A549 (cell line): ENCODE measurements around the gene CAMTA1.

Experiments
- CEBPB ChIP-seq, 2 experiments: fragments of >200 bp in 1 of 2; sonication (Bioruptor Twin) in 1 of 2; formaldehyde crosslinking in 1 of 2; IDR thresholded peaks; 2 replicates each; pipeline ENCODE4 v1.6.1; 2012 to 2016
- CHD4 ChIP-seq: fragments of 200-600 bp; sonication (generic); IDR thresholded peaks from 2 replicates; pipeline ENCODE4 v1.6.1; 2016; ENCODE audit warnings: antibody characterized with exemption, mild to moderate bottlenecking, borderline replicate concordance
- EP300 ChIP-seq, 2 experiments: fragments of >200 bp; sonication (Bioruptor Twin); formaldehyde crosslinking; IDR thresholded peaks; 2 replicates in 1 of 2; 3 replicates in 1 of 2; pipeline ENCODE4 v1.6.1; 2016 to 2017
- FOSB ChIP-seq: fragments of 250-450 bp; sonication (Bioruptor Pico); IDR thresholded peaks from 2 replicates; pipeline ENCODE4 v1.5.0; 2020; ENCODE audit warnings: mild to moderate bottlenecking, moderate library complexity
- HDAC2 ChIP-seq: fragments of 200-600 bp; sonication (generic); IDR thresholded peaks from 2 replicates; pipeline ENCODE4 v1.6.1; 2016
- MYC ChIP-seq: IDR thresholded peaks from 2 replicates; pipeline ENCODE4 v1.6.1; 2012; ENCODE audit warnings: mild to moderate bottlenecking, inconsistent platforms, low read length, improper control_type of control experiment, borderline replicate concordance
- POLR2A ChIP-seq: IDR thresholded peaks from 2 replicates; pipeline ENCODE4 v1.6.1; 2012; ENCODE audit warnings: mild to moderate bottlenecking, low read length
- RAD21 ChIP-seq, 2 experiments: fragments of >200 bp in 1 of 2; sonication (Bioruptor Twin) in 1 of 2; formaldehyde crosslinking in 1 of 2; IDR thresholded peaks in 1 of 2; conservative IDR thresholded peaks in 1 of 2; 2 replicates in 1 of 2; 3 replicates in 1 of 2; pipeline ENCODE4 v1.6.1; 2012 to 2018; ENCODE audit warnings: inconsistent platforms in 1 of 2
- TFCP2L1 ChIP-seq: fragments of 250-450 bp; sonication (Bioruptor Pico); IDR thresholded peaks from 2 replicates; pipeline ENCODE4 v1.5.0; 2021; ENCODE audit warnings: mild to moderate bottlenecking
- ZNF302 ChIP-seq: fragments of 250-450 bp; sonication (Bioruptor Pico); IDR thresholded peaks from 2 replicates; pipeline ENCODE4 v1.9.0; 2021; ENCODE audit warnings: inconsistent platforms, mild to moderate bottlenecking, moderate library complexity
- TF ChIP-seq, protein P1 (sequence below): fragments of >200 bp; sonication (Bioruptor Twin); formaldehyde crosslinking; IDR thresholded peaks from 3 replicates; pipeline ENCODE4 v1.5.1; 2016
- TF ChIP-seq, protein P2 (sequence below): fragments of 200-600 bp; sonication (generic); IDR thresholded peaks from 2 replicates; pipeline ENCODE4 v1.6.1; 2016; ENCODE audit warnings: antibody characterized with exemption, mild to moderate bottlenecking, moderate library complexity
- TF ChIP-seq, protein P3 (sequence below): IDR thresholded peaks from 2 replicates; pipeline ENCODE4 v1.6.1; 2012

DNA sequence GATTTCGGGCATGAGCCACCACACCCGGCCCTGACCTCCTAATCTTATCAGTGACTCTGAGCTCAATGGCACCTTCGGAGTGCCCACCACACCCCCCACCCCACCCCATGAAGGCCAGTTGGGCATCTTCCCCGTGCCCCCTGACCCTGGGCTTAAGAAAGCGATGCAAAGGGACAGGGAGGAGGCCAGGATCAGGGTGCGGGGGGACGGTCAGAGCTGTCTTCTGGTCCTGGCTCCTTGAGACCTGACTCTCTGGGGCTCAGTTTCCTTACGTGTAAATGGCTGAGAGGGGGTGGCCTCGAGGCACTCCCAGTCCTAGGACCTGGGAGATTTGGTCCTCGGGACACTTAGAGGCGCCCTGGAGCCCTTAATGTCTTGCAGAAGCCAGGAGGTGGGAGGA is 881.9 kb downstream of the CAMTA1 start:
- TF ChIP-seq, protein P1, sequence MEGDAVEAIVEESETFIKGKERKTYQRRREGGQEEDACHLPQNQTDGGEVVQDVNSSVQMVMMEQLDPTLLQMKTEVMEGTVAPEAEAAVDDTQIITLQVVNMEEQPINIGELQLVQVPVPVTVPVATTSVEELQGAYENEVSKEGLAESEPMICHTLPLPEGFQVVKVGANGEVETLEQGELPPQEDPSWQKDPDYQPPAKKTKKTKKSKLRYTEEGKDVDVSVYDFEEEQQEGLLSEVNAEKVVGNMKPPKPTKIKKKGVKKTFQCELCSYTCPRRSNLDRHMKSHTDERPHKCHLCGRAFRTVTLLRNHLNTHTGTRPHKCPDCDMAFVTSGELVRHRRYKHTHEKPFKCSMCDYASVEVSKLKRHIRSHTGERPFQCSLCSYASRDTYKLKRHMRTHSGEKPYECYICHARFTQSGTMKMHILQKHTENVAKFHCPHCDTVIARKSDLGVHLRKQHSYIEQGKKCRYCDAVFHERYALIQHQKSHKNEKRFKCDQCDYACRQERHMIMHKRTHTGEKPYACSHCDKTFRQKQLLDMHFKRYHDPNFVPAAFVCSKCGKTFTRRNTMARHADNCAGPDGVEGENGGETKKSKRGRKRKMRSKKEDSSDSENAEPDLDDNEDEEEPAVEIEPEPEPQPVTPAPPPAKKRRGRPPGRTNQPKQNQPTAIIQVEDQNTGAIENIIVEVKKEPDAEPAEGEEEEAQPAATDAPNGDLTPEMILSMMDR, result no peak
- TF ChIP-seq, protein P2, sequence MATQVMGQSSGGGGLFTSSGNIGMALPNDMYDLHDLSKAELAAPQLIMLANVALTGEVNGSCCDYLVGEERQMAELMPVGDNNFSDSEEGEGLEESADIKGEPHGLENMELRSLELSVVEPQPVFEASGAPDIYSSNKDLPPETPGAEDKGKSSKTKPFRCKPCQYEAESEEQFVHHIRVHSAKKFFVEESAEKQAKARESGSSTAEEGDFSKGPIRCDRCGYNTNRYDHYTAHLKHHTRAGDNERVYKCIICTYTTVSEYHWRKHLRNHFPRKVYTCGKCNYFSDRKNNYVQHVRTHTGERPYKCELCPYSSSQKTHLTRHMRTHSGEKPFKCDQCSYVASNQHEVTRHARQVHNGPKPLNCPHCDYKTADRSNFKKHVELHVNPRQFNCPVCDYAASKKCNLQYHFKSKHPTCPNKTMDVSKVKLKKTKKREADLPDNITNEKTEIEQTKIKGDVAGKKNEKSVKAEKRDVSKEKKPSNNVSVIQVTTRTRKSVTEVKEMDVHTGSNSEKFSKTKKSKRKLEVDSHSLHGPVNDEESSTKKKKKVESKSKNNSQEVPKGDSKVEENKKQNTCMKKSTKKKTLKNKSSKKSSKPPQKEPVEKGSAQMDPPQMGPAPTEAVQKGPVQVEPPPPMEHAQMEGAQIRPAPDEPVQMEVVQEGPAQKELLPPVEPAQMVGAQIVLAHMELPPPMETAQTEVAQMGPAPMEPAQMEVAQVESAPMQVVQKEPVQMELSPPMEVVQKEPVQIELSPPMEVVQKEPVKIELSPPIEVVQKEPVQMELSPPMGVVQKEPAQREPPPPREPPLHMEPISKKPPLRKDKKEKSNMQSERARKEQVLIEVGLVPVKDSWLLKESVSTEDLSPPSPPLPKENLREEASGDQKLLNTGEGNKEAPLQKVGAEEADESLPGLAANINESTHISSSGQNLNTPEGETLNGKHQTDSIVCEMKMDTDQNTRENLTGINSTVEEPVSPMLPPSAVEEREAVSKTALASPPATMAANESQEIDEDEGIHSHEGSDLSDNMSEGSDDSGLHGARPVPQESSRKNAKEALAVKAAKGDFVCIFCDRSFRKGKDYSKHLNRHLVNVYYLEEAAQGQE, result no peak
- TF ChIP-seq FOSB (CRISPR knock-in tag) (no peak), RAD21 (conservative IDR thresholded peaks at IDR 0.05 in 1 of 2, IDR thresholded peaks at IDR 0.05 in 1 of 2) (no peak), POLR2A (no peak), MYC (no peak), EP300 (IDR thresholded peaks at IDR 0.05) (no peak), CEBPB (IDR thresholded peaks at IDR 0.05) (no peak), HDAC2 (no peak), ZNF302 (CRISPR knock-in tag) (no peak), CHD4 (no peak), TFCP2L1 (CRISPR knock-in tag) (no peak)
- TF ChIP-seq, protein P3, sequence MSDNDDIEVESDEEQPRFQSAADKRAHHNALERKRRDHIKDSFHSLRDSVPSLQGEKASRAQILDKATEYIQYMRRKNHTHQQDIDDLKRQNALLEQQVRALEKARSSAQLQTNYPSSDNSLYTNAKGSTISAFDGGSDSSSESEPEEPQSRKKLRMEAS, result no peak
